Activated CD8-positive, alpha-beta memory T cell treated with anti-CD3 and anti-CD28 coated beads, Interleukin-2, amount 10 ng/mL, durations not matched to agents 7 days and 5 days (primary cell): ENCODE measurements around the gene ZNF3. TPM values are rescaled to one million over a fixed set of nuclear protein-coding genes. Genes with fewer than 3 reads are reported as not detected.
A peak's percentile ranks its signal among the peaks of the same experiment; 100 is the strongest.

Experiments
- ATAC-seq: fragments of 150-1000 bp; cut with Tn5 transposase; one replicate; pipeline ENCODE4 v1.10.0; 2021; ENCODE audit warnings: moderate library complexity
- CTCF ChIA-PET: fragments of 350-600 bp; sonication (Branson Sonifier 250); formaldehyde crosslinking; loops from one replicate; lab custom pipeline; 2021; ENCODE audit warnings: antibody characterized with exemption; lab: Charles Lee
- DNase-seq: peaks from one replicate; pipeline ENCODE4 v3.0.0-alpha.2; 2020
- H3K27ac Mint-ChIP-seq: one replicate; pipeline ENCODE4 v1.8.0; 2021; ENCODE audit warnings: mild to moderate bottlenecking, mixed read lengths
- H3K27me3 Mint-ChIP-seq: one replicate; pipeline ENCODE4 v1.8.0; 2021; ENCODE audit warnings: mixed read lengths
- H3K36me3 Mint-ChIP-seq: one replicate; pipeline ENCODE4 v1.8.0; 2021; ENCODE audit warnings: mild to moderate bottlenecking, mixed read lengths
- H3K4me1 Mint-ChIP-seq: one replicate; pipeline ENCODE4 v1.8.0; 2021; ENCODE audit warnings: mixed read lengths
- H3K4me3 Mint-ChIP-seq: one replicate; pipeline ENCODE4 v1.8.0; 2021; ENCODE audit warnings: mild to moderate bottlenecking, moderate library complexity, mixed read lengths
- H3K9me3 Mint-ChIP-seq: one replicate; pipeline ENCODE4 v1.8.0; 2022; ENCODE audit warnings: low read depth, mixed read lengths
- total RNA-seq, 2 experiments: library from RNA; stranded (reverse); gene quantifications; one replicate each; pipeline ENCODE4 v1.2.3, GENCODE V29; 2021

ZNF3 gene
- total RNA-seq, 2 experiments from 2014 or later, result 21.2 to 24.1 TPM

- no peak for ATAC-seq
- peaks cover 33% of the 10 kb centered on the region for H3K4me1 Mint-ChIP-seq
- CTCF ChIA-PET, result interaction anchor here (1.2 to 6.8 kb wide), 5 partner anchors 8 to 28 kb away, joined by 4 to 60 read pairs (median 8); partner anchors contain the start of gene COPS6
- DNase-seq, result no peak
- H3K27ac Mint-ChIP-seq, result peak overlapping the region; percentile 93
- H3K4me3 Mint-ChIP-seq, result peak overlapping the region; percentile 90
- H3K27me3 Mint-ChIP-seq, result no peaks in the 10 kb centered on the region
- no peaks in the 10 kb centered on the region for H3K9me3 Mint-ChIP-seq
- peaks cover 30% of the 10 kb centered on the region for H3K36me3 Mint-ChIP-seq
These were observed 21.7 kb upstream of the ZNF3 start for GRCh38 chr7:100102950-100103840.

- Mint-ChIP-seq H3K4me1 (peaks cover 43% of the 10 kb centered on the region), H3K27ac (peak within 1 kb of the TSS; percentile 93), H3K27me3 (no peaks in the 10 kb centered on the region), H3K9me3 (no peaks in the 10 kb centered on the region), H3K4me3 (peak within 1 kb of the TSS; percentile 90), H3K36me3 (peaks cover 43% of the 10 kb centered on the region)
- peak; percentile 88 for ATAC-seq
- CTCF ChIA-PET, result interaction anchor here (0.8 to 6.8 kb wide), 15 partner anchors 10 to 187 kb away, joined by 3 to 60 read pairs (median 4); partner anchors contain the start of genes COPS6, MBLAC1 and ZSCAN21
- peak; percentile 99 for DNase-seq
These were observed 19.7 kb upstream of the ZNF3 start, which contains the start of the genes AP4M1 and MCM7 for GRCh38 chr7:100101016-100101862. Gene AP4M1 (plus strand): TSS chr7:100101643. CDS start chr7:100101715, 72 bp downstream. Gene MCM7 (minus strand): TSS chr7:100101397. CDS start chr7:100101294, 103 bp downstream.

- Mint-ChIP-seq H3K4me1 (peaks cover 48% of the 10 kb centered on the region), H3K9me3 (no peaks in the 10 kb centered on the region), H3K27me3 (no peaks in the 10 kb centered on the region), H3K4me3 (peak overlapping the region; percentile 90), H3K36me3 (peaks cover 50% of the 10 kb centered on the region), H3K27ac (peak overlapping the region; percentile 93)
- CTCF ChIA-PET, result interaction anchor here (0.9 to 6.8 kb wide), 7 partner anchors 11 to 186 kb away, joined by 3 to 60 read pairs (median 7); partner anchors contain the start of genes COPS6, MBLAC1 and ZSCAN21
- ATAC-seq (peak; percentile 79), DNase-seq (peak; percentile 92)
These were observed 19.0 kb upstream of the ZNF3 start for GRCh38 chr7:100100420-100101015.

- H3K4me1 Mint-ChIP-seq, result peaks cover 48% of the 10 kb centered on the region
- peak overlapping the region; percentile 90 for H3K4me3 Mint-ChIP-seq
- CTCF ChIA-PET, result interaction anchor here (0.8 to 3.0 kb wide), 3 partner anchors 9 to 78 kb away, joined by 3 to 14 read pairs (median 4); partner anchors contain the start of gene STAG3
These were observed 17.9 kb upstream of the ZNF3 start for GRCh38 chr7:100099452-100099851.

GRCh38 chr7:100098913-100099312, 17.4 kb upstream of the ZNF3 start:
- H3K4me1 Mint-ChIP-seq, result peaks cover 48% of the 10 kb centered on the region
- DNase-seq (no peak), ATAC-seq (no peak)
- H3K27me3 Mint-ChIP-seq, result no peaks in the 10 kb centered on the region
- H3K9me3 Mint-ChIP-seq, result no peaks in the 10 kb centered on the region
- H3K36me3 Mint-ChIP-seq, result peaks cover 61% of the 10 kb centered on the region
- H3K4me3 Mint-ChIP-seq, result peak overlapping the region; percentile 90
- H3K27ac Mint-ChIP-seq, result peak overlapping the region; percentile 26
- CTCF ChIA-PET, result interaction anchor here (0.8 to 3.0 kb wide), 3 partner anchors 9 to 79 kb away, joined by 3 to 14 read pairs (median 4); partner anchors contain the start of gene STAG3

More at GRCh38 chr7:100099452-100099851, 17.9 kb upstream of the ZNF3 start:
- ATAC-seq, result no peak
- Mint-ChIP-seq H3K27me3 (no peaks in the 10 kb centered on the region), H3K9me3 (no peaks in the 10 kb centered on the region), H3K27ac (no peak overlapping the region), H3K36me3 (peaks cover 58% of the 10 kb centered on the region)
- DNase-seq, result no peak

- CTCF ChIA-PET, result interaction anchor here (0.8 to 1.0 kb wide), 2 partner anchors 13 to 35 kb away, joined by 3 to 5 read pairs; no protein-coding TSS in a partner anchor
- Mint-ChIP-seq H3K4me1 (peaks cover 62% of the 10 kb centered on the region), H3K27ac (no peak overlapping the region)
These were observed 14.2 kb upstream of the ZNF3 start for GRCh38 chr7:100095704-100096103.

GRCh38 chr7:100095289-100095688, 13.8 kb upstream of the ZNF3 start:
- Mint-ChIP-seq H3K4me1 (peaks cover 65% of the 10 kb centered on the region), H3K27ac (no peak overlapping the region), H3K36me3 (peaks cover 85% of the 10 kb centered on the region), H3K27me3 (no peaks in the 10 kb centered on the region), H3K4me3 (no peak overlapping the region), H3K9me3 (no peaks in the 10 kb centered on the region)
- DNase-seq (no peak), ATAC-seq (no peak)
- CTCF ChIA-PET, result interaction anchor here (0.8 to 1.0 kb wide), 2 partner anchors 12 to 36 kb away, joined by 3 to 5 read pairs; no protein-coding TSS in a partner anchor

More at GRCh38 chr7:100095704-100096103, 14.2 kb upstream of the ZNF3 start:
- ATAC-seq (no peak), DNase-seq (no peak)
- Mint-ChIP-seq H3K27me3 (no peaks in the 10 kb centered on the region), H3K4me3 (no peak overlapping the region), H3K9me3 (no peaks in the 10 kb centered on the region), H3K36me3 (peaks cover 88% of the 10 kb centered on the region)

- Mint-ChIP-seq H3K9me3 (no peaks in the 10 kb centered on the region), H3K27ac (peak overlapping the region; percentile 17), H3K4me1 (peaks cover 63% of the 10 kb centered on the region), H3K4me3 (no peak overlapping the region), H3K36me3 (peaks cover 75% of the 10 kb centered on the region), H3K27me3 (no peaks in the 10 kb centered on the region)
- no peak for ATAC-seq
- CTCF ChIA-PET, result no interaction called here
- no peak for DNase-seq
These were observed 12.5 kb upstream of the ZNF3 start for GRCh38 chr7:100093925-100094486.

- no peak overlapping the region for H3K4me3 Mint-ChIP-seq
- CTCF ChIA-PET, result no interaction called here
- H3K9me3 Mint-ChIP-seq, result no peaks in the 10 kb centered on the region
- peaks cover 70% of the 10 kb centered on the region for H3K36me3 Mint-ChIP-seq
- no peak for DNase-seq
- ATAC-seq, result no peak
- H3K4me1 Mint-ChIP-seq, result peaks cover 58% of the 10 kb centered on the region
- H3K27ac Mint-ChIP-seq, result no peak overlapping the region
- H3K27me3 Mint-ChIP-seq, result no peaks in the 10 kb centered on the region
These were observed 12.0 kb upstream of the ZNF3 start for GRCh38 chr7:100093498-100093897.

GRCh38 chr7:100093054-100093453, 11.5 kb upstream of the ZNF3 start:
- no peak overlapping the region for H3K4me3 Mint-ChIP-seq
- DNase-seq (no peak), ATAC-seq (no peak)
- H3K9me3 Mint-ChIP-seq, result no peaks in the 10 kb centered on the region
- CTCF ChIA-PET, result interaction anchor here (1.0 kb wide), 1 partner anchor 10 kb away, joined by 4 read pairs; no protein-coding TSS in a partner anchor
- peaks cover 58% of the 10 kb centered on the region for H3K4me1 Mint-ChIP-seq
- no peak overlapping the region for H3K27ac Mint-ChIP-seq
- no peaks in the 10 kb centered on the region for H3K27me3 Mint-ChIP-seq
- peaks cover 66% of the 10 kb centered on the region for H3K36me3 Mint-ChIP-seq

GRCh38 chr7:100091411-100092181, 10.1 kb upstream of the ZNF3 start:
- CTCF ChIA-PET, result interaction anchor here (1.4 to 4.7 kb wide), 2 partner anchors 10 to 40 kb away, joined by 4 to 20 read pairs; partner anchors contain the start of genes AP4M1 and MCM7
- DNase-seq (no peak), ATAC-seq (no peak)
- peaks cover 53% of the 10 kb centered on the region for H3K4me1 Mint-ChIP-seq
- H3K4me3 Mint-ChIP-seq, result no peak overlapping the region
- H3K27ac Mint-ChIP-seq, result no peak overlapping the region
- no peaks in the 10 kb centered on the region for H3K9me3 Mint-ChIP-seq
- peaks cover 55% of the 10 kb centered on the region for H3K36me3 Mint-ChIP-seq
- no peaks in the 10 kb centered on the region for H3K27me3 Mint-ChIP-seq
